Effector memory CD8-positive, alpha-beta T cell (primary cell): Measurements from ENCODE around the gene RTL1.

Experiments
- ATAC-seq: fragments of 150-1000 bp; cut with Tn5 transposase; replicated peaks from 2 replicates; pipeline ENCODE4 v1.10.0; 2021; ENCODE audit warnings: mild to moderate bottlenecking, moderate library complexity
- DNase-seq, 3 experiments: peaks; one replicate each; pipeline ENCODE4 v3.0.0; 2021
- H3K27ac Mint-ChIP-seq, 2 donors: one replicate each; pipeline ENCODE4 v1.8.0; 2022; ENCODE audit warnings: mild to moderate bottlenecking in 2 of 2, mixed read lengths in 2 of 2, moderate library complexity in 2 of 2
- H3K27me3 Mint-ChIP-seq, 2 donors: one replicate each; pipeline ENCODE4 v1.8.0; 2022; ENCODE audit warnings: mixed read lengths in 2 of 2
- H3K36me3 Mint-ChIP-seq: one replicate; pipeline ENCODE4 v1.8.0; 2022; ENCODE audit warnings: mild to moderate bottlenecking, moderate library complexity, mixed read lengths; ENCODE audit not compliant: insufficient read depth
- H3K4me1 Mint-ChIP-seq, 2 donors: one replicate each; pipeline ENCODE4 v1.8.0; 2022; ENCODE audit warnings: low read depth in 2 of 2, mixed read lengths in 2 of 2
- H3K4me3 Mint-ChIP-seq, 2 donors: one replicate each; pipeline ENCODE4 v1.8.0; 2022; ENCODE audit warnings: mild to moderate bottlenecking in 2 of 2, mixed read lengths in 2 of 2, moderate library complexity in 2 of 2
- H3K9me3 Mint-ChIP-seq, 2 donors: one replicate each; pipeline ENCODE4 v1.8.0; 2022; ENCODE audit warnings: mixed read lengths in 2 of 2

Gene RTL1

DNA sequence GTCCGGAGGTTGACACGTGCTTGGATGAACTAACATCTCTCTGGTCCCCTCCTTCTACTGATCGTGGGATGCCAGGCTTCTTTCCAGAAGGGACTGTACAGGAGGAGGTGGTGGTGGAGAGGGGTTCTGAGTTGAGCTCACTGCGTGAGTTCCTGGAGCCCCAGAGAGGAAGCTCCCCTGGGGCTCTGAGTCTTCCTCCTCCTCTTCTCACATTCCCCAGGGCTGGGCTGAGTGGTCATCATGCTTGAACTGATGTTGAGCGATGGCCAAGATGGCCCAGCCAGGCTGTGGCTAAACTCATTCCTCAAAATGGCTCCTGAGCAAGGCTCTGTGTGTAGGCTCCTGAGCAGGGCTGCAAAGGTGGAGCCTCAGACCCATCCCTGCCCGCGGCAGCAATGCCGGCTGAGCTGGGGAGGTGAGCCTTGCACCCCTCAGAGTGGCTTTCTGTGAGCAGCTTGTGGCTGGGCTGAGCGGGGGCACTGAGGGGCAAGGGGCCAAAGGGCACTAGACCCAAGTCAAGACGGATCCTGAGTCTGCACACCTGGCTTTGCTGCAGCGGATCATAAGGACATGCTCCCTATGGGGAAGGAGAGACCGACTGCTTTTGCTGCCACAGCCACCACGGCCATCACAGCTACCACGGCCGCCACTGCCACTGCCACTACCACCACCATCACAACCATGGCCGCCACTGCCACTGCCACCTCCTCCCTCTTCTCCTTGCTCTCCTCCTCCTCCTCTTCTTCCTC lies 42.2 kb downstream of the RTL1 start:
- no peaks in the 10 kb centered on the region for H3K4me1 Mint-ChIP-seq
- H3K27me3 Mint-ChIP-seq = peaks cover 18 to 30% of the 10 kb centered on the region in 2 donors
- H3K27ac Mint-ChIP-seq = no peak overlapping the region
- ATAC-seq (no peak), DNase-seq (no peak)
- H3K4me3 Mint-ChIP-seq = no peak overlapping the region
- no peaks in the 10 kb centered on the region for H3K9me3 Mint-ChIP-seq
- no peaks in the 10 kb centered on the region for H3K36me3 Mint-ChIP-seq

DNA sequence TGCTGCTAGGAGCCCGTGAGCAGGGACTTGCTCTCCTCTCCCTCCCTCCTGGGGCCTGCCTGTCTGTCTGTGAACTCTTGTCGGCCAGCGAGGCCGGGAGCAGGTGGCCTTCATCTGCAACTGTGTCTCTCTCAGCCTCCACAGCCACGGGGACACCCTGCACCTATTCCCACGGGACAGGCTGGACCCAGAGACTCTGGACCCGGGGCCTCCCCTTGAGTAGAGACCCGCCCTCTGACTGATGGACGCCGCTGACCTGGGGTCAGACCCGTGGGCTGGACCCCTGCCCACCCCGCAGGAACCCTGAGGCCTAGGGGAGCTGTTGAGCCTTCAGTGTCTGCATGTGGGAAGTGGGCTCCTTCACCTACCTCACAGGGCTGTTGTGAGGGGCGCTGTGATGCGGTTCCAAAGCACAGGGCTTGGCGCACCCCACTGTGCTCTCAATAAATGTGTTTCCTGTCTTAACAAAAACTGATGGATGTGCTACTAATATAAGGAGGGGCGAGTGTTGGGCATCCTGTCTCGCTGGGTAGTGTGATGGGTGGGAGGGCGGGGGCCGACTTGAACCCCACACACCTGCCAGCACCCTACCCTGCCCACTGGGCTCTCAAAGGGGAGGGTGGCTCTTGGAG lies 42.9 kb downstream of the RTL1 start:
- no peak overlapping the region for H3K27ac Mint-ChIP-seq
- no peaks in the 10 kb centered on the region for H3K9me3 Mint-ChIP-seq
- H3K27me3 Mint-ChIP-seq = peaks cover 25 to 36% of the 10 kb centered on the region in 2 donors
- ATAC-seq (no peak), DNase-seq (no peak)
- no peaks in the 10 kb centered on the region for H3K4me1 Mint-ChIP-seq
- no peaks in the 10 kb centered on the region for H3K36me3 Mint-ChIP-seq
- no peak overlapping the region for H3K4me3 Mint-ChIP-seq

DNA sequence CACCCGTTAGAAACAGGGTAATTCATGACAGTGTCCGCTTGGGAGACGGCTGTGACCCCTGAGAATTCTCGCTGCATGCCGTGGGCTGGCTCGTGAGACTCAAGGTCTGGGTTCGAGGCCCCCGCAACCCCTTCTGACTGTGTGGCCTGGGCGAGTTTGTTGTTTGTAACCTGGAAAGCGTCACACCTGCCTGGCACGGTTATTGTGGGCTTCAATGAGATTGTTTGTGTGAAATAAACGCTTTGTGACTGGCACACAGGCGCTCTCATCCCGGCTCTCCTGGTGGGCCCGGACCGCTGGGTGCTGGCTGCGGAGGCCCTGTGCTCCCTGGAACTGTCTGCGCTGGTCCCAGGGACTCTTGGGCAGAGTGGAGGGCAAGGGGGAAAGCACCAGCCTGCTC lies 43.7 kb downstream of the RTL1 start:
- Mint-ChIP-seq H3K27me3 (peaks cover 30 to 37% of the 10 kb centered on the region in 2 donors), H3K27ac (no peak overlapping the region), H3K4me1 (no peaks in the 10 kb centered on the region), H3K4me3 (no peak overlapping the region), H3K9me3 (no peaks in the 10 kb centered on the region), H3K36me3 (no peaks in the 10 kb centered on the region)
- DNase-seq (no peak), ATAC-seq (no peak)

DNA sequence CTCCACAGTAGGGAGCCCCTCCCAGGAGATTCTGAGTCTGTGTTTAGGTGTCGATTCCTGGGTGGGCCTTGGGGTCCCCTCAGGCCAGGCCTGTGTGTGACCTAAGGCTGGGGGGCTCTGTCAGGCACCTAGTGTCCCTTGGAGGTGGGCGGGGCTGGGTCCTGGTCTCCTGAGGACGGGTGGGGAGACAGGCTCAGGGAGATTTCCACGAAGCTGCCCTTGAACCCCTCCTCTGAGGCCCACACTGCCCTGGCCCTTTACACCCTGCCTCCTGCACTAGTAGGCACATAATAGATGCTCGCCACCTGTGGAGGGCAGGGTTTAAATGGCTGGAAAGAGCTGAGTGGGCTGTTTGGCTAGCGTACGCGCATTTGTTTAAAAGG lies 44.7 kb downstream of the RTL1 start:
- Mint-ChIP-seq H3K9me3 (no peaks in the 10 kb centered on the region), H3K4me3 (no peak overlapping the region), H3K27me3 (peaks cover 30 to 37% of the 10 kb centered on the region in 2 donors), H3K27ac (no peak overlapping the region), H3K36me3 (no peaks in the 10 kb centered on the region), H3K4me1 (no peaks in the 10 kb centered on the region)
- no peak for ATAC-seq
- no peak for DNase-seq

DNA sequence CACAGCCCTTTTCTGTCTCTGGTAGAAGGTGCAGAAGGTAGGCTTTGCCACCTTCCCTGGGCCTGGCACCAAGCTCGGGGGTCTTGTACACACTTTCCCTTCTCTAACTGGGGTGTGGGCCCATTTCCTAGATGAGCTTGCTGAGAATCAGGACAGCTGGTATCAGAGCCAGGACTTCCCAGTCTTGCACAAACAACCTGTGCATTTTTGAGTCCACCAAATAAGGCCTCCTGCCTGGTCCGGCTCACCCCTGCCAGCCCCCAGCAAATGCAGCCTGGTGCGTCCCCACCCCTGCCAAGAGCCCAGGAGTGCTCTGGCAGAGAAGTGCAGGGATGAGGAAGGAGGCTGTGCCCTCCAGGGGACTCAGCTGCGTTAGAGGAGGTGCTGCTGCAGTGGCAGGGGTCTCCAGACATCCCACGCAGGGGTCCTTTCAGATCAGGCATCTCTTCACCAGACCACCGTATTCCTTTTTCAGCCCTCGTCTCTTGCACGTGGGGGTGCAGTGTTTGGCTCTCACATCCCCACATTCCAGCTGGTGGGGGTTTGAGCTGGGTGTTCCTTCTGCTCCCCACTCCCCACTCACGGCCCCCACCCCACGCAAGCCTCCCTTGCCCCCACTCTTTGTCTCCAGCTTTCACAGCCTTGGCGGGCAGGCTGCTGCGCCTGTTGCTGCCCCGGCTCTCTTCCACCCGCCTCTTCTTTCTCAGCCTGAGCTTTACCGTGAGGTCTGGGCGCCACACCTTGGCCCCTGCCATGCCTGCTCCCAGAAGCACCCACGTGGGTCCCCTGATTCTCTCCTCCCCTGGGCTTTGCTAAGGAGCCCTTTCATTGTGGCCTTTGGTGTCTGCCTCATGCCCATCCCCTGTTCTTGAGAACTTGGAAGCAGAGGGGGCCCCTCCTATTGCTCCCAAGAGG lies 45.3 kb downstream of the RTL1 start:
- H3K27me3 Mint-ChIP-seq = peaks cover 30 to 37% of the 10 kb centered on the region in 2 donors
- no peak for ATAC-seq
- no peak overlapping the region for H3K27ac Mint-ChIP-seq
- DNase-seq = no peak
- no peaks in the 10 kb centered on the region for H3K9me3 Mint-ChIP-seq
- H3K4me1 Mint-ChIP-seq = no peaks in the 10 kb centered on the region
- no peak overlapping the region for H3K4me3 Mint-ChIP-seq
- no peaks in the 10 kb centered on the region for H3K36me3 Mint-ChIP-seq

DNA sequence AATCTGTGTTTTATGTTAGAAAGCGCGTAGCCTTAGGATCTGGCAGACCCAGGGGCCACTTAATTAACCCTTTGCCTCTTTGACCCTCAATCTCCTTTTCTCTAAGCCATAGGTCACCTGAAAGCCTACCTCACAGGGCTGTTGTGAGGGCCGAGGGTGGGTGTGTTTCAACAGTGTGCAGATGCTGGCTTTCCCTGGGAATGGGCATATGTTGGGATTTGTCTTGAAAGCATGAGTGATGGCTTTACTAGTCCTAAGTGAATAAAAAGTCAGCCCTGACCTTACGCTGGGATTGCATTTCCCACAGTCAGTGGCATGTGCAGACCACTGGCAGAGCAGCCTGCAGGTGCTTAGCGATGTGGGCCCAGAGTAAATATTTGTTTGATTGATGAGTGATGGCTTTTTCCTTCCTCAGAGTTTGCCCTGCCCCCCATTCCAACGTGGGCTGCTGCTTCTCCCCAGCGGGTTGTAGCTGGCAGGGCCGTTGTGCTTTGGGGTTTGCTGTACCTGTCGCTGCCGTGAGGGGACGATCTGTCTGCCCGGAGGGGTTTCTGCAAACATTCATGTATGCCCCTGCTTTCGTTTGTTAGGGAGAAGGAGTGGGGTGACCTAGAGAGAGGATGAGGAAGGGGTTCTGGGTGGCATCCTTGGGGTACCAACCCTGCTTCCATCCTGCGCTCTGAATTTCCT lies 46.1 kb downstream of the RTL1 start:
- Mint-ChIP-seq H3K27ac (no peak overlapping the region), H3K4me3 (no peak overlapping the region), H3K27me3 (peaks cover 30 to 37% of the 10 kb centered on the region in 2 donors), H3K4me1 (no peaks in the 10 kb centered on the region), H3K36me3 (no peaks in the 10 kb centered on the region), H3K9me3 (no peaks in the 10 kb centered on the region)
- no peak for DNase-seq
- no peak for ATAC-seq

DNA sequence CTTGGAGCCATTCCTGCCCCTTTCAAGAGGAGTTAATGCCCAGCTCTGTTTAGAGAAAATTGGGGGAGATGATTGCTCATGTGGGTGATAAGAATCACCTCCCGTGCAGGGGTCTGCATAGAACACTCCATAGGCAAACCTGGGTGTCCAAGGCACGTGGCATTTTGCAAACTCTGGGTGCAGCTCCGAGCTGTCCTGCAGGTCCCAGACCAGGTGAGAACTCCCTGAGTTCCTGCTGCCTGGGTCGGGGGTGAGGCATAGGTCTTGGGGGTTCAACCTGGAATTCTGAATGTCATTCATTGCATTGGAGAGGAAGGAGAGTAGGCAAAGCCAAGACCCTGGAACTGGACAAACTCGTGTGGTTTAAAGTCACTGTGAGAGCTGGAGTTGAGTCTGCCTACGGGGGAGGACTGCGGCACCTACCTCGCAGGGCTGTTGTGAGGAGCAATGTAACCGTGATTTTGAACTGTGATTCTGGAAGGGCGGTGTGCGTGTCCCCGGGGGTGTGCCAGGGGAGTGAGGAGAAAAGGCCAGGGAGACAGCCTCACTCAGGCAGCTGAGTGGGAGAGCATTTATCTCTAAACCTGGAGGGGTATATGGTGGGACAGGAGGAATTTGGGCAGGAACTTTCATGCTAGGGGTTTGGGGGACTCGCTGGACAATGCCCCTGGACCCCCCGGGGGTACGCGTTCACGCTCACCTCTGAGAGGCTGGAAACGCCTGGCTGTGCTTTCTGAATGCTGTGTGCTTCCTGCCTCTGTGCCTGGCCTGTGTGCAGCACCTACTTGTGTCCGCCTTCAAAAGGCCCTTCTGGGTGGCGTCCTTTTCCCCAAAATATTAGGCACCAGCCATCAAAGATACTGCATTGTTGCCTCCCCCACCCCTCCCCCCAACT lies 47.2 kb downstream of the RTL1 start:
- ATAC-seq = no peak
- Mint-ChIP-seq H3K9me3 (no peaks in the 10 kb centered on the region), H3K36me3 (no peaks in the 10 kb centered on the region), H3K27me3 (peaks cover 30 to 37% of the 10 kb centered on the region in 2 donors), H3K27ac (no peak overlapping the region), H3K4me3 (no peak overlapping the region), H3K4me1 (no peaks in the 10 kb centered on the region)
- no peak for DNase-seq

DNA sequence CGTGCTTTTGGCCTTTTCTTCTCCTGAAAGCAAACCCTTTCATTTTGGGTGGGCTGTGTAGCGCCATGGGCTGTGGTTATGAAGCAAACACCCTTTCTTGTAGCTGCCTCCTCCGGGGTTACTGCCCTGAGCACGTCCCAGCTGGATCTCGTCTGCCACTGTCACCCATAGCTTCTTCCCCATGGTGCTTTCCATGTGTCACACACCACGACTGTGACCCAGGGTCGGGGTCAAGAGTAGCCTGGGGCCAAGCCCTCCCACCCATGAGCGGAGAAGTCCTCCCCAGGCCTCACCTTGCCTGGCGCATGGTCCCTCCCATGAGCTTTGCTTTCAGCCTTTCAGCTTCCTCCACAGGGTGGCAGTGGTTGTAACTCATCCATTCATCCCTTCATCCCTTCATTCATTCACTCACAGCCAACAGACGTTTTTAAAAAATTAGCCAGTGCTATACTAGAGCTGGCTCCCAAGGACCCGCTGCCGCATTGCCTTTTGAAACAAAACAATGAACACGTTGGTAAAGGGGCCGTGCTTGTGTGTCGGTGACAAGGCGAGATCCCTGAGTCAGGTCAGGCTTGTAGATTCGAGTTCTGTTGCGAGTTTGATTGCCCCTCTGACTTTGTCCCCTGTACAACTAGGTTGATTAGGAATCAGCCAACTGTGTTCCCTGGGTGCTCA lies 48.1 kb downstream of the RTL1 start:
- peaks cover 25 to 32% of the 10 kb centered on the region in 2 donors for H3K27me3 Mint-ChIP-seq
- no peak overlapping the region for H3K4me3 Mint-ChIP-seq
- no peak overlapping the region for H3K27ac Mint-ChIP-seq
- no peaks in the 10 kb centered on the region for H3K36me3 Mint-ChIP-seq
- H3K4me1 Mint-ChIP-seq = no peaks in the 10 kb centered on the region
- H3K9me3 Mint-ChIP-seq = no peaks in the 10 kb centered on the region
- ATAC-seq (no peak), DNase-seq (no peak)

DNA sequence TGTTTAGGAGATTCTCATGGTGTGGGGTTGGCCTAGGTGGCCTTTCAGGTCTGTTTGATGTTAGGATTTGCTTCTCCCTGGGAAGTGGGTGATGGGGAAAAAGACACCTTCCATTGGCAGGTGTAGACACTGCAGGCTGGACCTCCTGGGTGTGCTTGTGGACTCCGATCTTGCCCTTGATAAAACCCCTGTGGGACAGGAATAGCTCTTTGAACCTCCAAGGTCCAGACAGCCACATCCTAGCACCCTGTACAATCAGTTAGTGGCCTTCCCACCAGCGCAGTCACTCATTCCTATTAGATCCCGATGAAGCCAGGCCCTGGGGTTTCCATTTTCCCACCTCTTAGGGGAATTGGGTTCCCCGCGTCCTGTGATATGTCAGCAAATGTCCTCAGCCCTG lies 49.1 kb downstream of the RTL1 start:
- DNase-seq (no peak), ATAC-seq (no peak)
- no peaks in the 10 kb centered on the region for H3K9me3 Mint-ChIP-seq
- H3K4me3 Mint-ChIP-seq = no peak overlapping the region
- peaks cover 18 to 22% of the 10 kb centered on the region in 2 donors for H3K27me3 Mint-ChIP-seq
- no peaks in the 10 kb centered on the region for H3K36me3 Mint-ChIP-seq
- H3K4me1 Mint-ChIP-seq = no peaks in the 10 kb centered on the region
- no peak overlapping the region for H3K27ac Mint-ChIP-seq

DNA sequence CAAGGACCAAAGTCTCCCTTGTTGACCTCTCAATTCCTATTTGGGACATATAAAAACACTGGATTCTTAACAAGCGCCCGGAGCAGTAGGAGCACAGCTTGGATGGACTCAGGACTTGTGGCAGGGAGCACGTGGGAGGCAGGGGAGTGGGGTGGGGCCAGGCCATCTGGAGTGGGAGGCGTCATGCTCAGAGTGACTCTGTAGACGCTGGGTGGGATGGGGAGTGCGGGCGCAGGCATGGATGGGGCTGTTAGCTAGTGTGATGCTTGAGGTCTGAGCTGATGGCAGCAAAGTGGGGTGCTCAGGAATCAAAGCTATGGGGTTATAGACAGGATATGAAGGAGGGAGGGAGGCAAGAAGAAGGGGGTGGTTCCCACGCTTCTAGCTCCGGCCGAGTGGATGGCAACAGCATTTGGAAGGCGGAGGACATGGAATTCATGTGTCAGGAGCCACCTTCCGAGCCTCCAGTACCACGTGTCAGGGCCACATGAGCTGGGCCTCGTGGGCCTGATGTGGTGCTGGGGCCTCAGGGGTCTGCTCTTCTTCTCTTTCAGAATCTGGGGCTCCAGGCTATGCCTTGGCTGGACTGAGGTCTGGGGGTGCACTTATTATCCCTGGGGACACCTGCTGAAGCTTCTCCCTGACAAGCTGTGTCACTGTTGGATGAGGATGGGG lies 51.4 kb downstream of the RTL1 start:
- no peaks in the 10 kb centered on the region for H3K36me3 Mint-ChIP-seq
- H3K9me3 Mint-ChIP-seq = no peaks in the 10 kb centered on the region
- H3K4me3 Mint-ChIP-seq = no peak overlapping the region
- peak overlapping the region in 1 of 2 donors; percentile 6 for H3K27ac Mint-ChIP-seq
- H3K4me1 Mint-ChIP-seq = no peaks in the 10 kb centered on the region
- DNase-seq = no peak
- ATAC-seq = no peak
- H3K27me3 Mint-ChIP-seq = peaks cover 11 to 12% of the 10 kb centered on the region in 2 donors

DNA sequence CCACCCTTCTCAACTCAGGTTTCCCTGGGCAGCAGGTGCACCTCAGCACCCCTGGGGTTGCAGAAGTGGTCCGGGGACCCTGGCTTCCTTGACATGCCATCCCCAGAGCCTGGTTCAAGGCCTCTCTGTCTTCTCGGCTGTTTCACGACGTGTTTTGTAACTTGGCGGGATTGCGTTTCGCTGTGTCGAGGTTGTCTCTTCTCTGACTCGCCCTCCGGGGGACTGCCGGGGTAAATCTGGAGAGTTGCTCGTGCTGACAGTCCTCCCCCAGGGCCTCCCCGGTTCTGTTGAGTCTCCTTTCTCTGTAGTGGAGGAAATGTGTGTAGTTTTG lies 52.0 kb downstream of the RTL1 start:
- Mint-ChIP-seq H3K4me3 (no peak overlapping the region), H3K36me3 (no peaks in the 10 kb centered on the region), H3K27me3 (peaks cover 10 to 12% of the 10 kb centered on the region in 2 donors), H3K9me3 (no peaks in the 10 kb centered on the region), H3K4me1 (no peaks in the 10 kb centered on the region), H3K27ac (peak overlapping the region in 1 of 2 donors; percentile 6)
- no peak for ATAC-seq
- DNase-seq = no peak
